HG02884 (cell line): Measurements from ENCODE around the gene KRTAP13-3.

Experiments used
- ATAC-seq: cut with Tn5 transposase; IDR thresholded peaks from one replicate; pipeline ENCODE4 v1.9.1; 2021; ENCODE audit warnings: mild to moderate bottlenecking, moderate library complexity; ENCODE audit not compliant: unreplicated experiment

The KRTAP13-3 gene, protein sequence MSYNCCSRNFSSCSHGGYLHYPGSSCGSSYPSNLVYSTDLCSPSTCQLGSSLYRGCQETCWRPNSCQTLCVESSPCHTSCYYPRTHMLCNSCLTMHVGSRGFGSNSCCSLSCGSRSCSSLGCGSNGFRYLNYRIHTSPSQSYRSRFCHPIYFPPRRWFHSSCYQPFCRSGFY

GRCh38 chr21:30425826-30426225, at the start of gene KRTAP13-3:
KRTAP13-3 (minus strand) TSS chr21:30425926; CDS start chr21:30425912, 14 bp downstream.
- ATAC-seq = no peak

GRCh38 chr21:30468900-30469714, 43.4 kb upstream of the KRTAP13-3 start:
- ATAC-seq = no peak

- ATAC-seq = no peak
Observed at GRCh38 chr21:30463713-30464112, 38.0 kb upstream of the KRTAP13-3 start.

DNA sequence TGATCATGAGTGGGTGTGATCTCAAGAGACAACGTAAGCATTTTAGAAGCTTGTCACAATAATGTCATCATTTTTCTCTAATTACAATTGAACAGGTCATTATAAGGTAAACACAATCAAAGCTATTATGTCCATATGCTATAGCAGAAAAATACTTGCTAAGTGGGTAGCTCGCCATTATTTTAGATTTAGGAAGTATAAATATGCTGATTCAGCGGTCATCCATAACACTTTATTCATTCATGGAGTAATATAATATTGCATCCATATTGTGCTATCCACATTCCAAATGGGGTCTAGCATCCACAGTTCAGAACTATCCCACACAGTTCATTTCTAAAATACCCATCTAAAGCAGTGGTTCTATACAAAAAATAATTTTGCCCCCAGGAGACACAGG, 22.8 kb upstream of the KRTAP13-3 start:
- no peak for ATAC-seq

- ATAC-seq = no peak
Observed at GRCh38 chr21:30447056-30447455, 21.3 kb upstream of the KRTAP13-3 start.

DNA sequence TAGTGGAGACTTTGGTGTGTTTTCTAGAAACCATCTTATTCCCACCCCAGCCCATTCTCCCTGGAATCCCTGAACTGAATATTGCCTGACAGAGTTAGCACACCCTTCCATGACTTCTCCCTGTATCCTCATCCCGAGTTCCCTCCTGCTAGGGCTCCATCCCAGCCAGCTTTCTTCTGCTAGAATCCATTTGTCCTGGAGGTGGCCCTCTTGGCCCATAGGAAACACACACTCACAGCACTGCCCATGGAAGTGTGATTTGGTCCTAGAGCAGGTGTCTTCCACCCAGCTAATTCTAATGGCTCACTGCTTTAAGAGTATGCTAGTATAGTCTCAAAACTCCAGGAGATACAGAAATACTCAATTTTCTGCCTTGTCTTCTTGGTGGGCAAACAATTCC, 18.5 kb upstream of the KRTAP13-3 start:
- no peak for ATAC-seq

- no peak for ATAC-seq
Observed at GRCh38 chr21:30443226-30443625, 17.5 kb upstream of the KRTAP13-3 start.

GRCh38 chr21:30439975-30440374, 14.2 kb upstream of the KRTAP13-3 start, which contains the start of gene KRTAP15-1:
KRTAP15-1 (plus strand) TSS chr21:30440275; CDS start chr21:30440328, 53 bp downstream.
- ATAC-seq = no peak

GRCh38 chr21:30437010-30437565, 11.4 kb upstream of the KRTAP13-3 start:
- no peak for ATAC-seq

DNA sequence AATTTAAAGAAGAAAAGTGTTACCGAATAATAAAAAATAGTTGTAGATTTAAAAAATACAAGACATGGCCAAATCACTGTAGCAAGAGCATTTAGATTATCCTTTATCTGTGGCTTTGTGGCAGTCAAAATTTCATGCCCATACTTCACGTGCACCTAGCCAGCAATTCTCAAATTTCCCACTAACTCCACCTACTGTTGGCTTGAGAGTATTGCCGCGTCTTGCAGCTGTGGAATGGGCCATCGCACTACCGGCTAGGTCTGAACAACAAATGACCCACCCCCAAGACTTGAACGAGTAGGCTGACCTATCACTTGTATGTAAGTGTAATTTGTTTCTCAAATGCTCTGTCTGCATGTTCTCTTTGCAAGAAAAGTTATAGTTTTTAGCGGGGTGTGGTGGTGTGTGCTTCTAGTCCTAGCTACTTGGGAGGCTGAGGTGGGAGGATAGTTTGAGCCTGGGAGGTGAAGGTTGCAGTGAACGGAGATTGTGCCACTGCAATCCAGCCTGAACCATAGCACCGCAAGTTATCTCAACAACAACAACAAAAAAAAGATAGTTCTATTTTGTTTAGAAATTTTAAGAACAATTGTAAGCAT, 8.4 kb upstream of the KRTAP13-3 start:
- ATAC-seq = peak; percentile 63

DNA sequence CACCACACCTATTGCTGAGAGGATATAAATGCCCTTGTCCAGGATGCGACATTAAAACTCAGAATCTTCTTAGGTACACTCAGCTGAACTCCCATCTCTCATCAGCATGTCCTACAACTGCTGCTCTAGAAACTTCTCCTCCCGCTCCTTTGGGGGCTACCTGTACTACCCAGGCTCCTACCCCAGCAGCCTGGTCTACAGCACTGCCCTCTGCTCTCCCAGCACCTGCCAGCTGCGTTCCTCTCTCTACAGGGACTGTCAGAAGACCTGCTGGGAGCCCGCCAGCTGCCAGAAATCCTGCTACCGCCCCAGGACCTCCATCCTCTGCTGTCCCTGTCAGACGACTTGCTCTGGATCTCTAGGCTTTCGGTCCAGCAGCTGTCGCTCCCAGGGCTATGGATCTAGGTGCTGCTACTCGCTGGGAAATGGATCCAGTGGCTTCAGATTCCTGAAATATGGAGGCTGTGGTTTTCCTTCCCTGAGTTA, 4.5 kb upstream of the KRTAP13-3 start, which contains the start of gene KRTAP13-4:
Gene KRTAP13-4, plus strand, starts transcription at position 51 of the 486 bp plus-strand sequence. Its CDS starts 56 bp downstream, at position 107.
- no peak for ATAC-seq

GRCh38 chr21:30426731-30427130, 1.0 kb upstream of the KRTAP13-3 start:
- ATAC-seq = no peak

GRCh38 chr21:30415993-30416392, 9.7 kb downstream of the KRTAP13-3 start:
- no peak for ATAC-seq

GRCh38 chr21:30408782-30409494, 16.8 kb downstream of the KRTAP13-3 start:
- no peak for ATAC-seq

DNA sequence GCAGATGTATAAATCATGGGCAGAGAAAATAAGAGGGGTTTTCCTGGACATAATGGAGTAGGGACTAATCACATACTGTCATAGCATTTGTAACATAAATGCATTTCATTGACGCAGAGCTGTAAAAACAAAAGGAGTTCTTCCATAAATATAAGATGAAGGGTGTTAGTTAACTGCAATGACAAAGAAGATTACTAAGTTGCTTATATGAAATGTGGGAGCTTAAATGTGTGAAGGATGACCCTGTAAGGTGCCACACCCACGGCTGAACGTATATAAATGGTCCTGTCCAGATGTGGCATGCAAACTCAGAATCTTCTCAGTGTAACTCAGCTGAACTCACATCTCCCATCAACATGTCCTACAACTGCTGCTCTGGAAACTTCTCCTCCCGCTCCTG, 30.0 kb downstream of the KRTAP13-3 start, which contains the start of gene KRTAP13-1:
Gene KRTAP13-1, plus strand, starts transcription at position 301 of the 400 bp plus-strand sequence. Its CDS starts 56 bp downstream, at position 357.
- no peak for ATAC-seq

DNA sequence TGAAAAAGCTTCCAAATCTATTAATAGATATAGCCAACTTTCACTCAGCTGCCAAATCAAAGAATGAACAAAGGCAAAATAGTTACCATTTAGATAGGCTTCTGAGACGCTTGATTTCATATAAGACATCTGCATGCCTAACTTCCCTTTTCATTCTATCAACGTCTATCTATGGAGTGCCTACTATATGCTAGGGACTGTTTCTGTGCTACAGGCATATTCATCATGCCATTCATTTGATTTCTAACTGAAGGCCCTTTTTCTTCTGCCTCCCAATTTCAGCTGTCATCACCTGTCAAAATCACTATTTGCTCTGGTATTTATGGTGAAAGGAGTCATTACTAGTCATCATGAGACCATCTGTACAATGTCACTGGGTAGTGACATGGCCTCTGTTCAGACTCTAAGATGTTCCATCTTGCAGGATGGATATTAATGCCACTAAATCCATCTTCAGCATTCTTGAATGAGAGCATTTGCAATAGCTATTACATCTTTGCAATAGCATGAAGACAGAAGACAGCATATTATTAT, 34.2 kb downstream of the KRTAP13-3 start:
- no peak for ATAC-seq

GRCh38 chr21:30382201-30382600, 43.5 kb downstream of the KRTAP13-3 start:
- no peak for ATAC-seq
